ENCODE data around the gene VPS13D.

The VPS13D gene

GRCh38 chr1:12556957-12557935, 327.4 kb downstream of the VPS13D start:
- peak in 1 of 42 donors; percentile 3 for DNase-seq
- intact Hi-C loops (cut with DNase I) = no loop called here

- intact Hi-C loops (cut with DNase I) = no loop called here
- no peak for DNase-seq
Observed at GRCh38 chr1:12561121-12561520, 331.3 kb downstream of the VPS13D start.

Data from head of caudate nucleus (tissue), 42 donors.